Panc1 (cell line): ENCODE measurements around the gene RFTN1. TPM values are rescaled to one million over a fixed set of nuclear protein-coding genes. Genes with fewer than 3 reads are reported as not detected.

ENCODE experiments used
- ATAC-seq: fragments of 200-7000 bp; cut with Tn5 transposase; 2 replicates; pipeline ENCODE4 v1.9.1; 2020; ENCODE audit warnings: mild to moderate bottlenecking, moderate library complexity
- BruUV-seq: library from RNA; stranded (reverse); fragments of 400-500 nt; replicated peaks from 2 replicates; lab custom pipeline; 2021; lab: Mats Ljungman, UMichigan
- CTCF ChIA-PET: fragments of 300-600 bp; sonication (Branson Sonifier 250); formaldehyde crosslinking; loops from one replicate; lab custom pipeline; 2022; ENCODE audit warnings: antibody characterized with exemption; lab: Charles Lee
- POLR2A ChIA-PET: fragments of 300-600 bp; sonication (Branson Sonifier 250); formaldehyde crosslinking; loops from one replicate; lab custom pipeline; 2022; ENCODE audit warnings: antibody characterized with exemption; lab: Charles Lee
- DNase-seq: peaks from one replicate; pipeline ENCODE4 v3.0.0-alpha.2; 2010; ENCODE audit warnings: low read depth, low spot score
- H3K27ac ChIP-seq: 2 replicates; pipeline ENCODE4 v1.5.1; 2011; ENCODE audit warnings: mild to moderate bottlenecking, low read length, inconsistent platforms
- H3K27me3 ChIP-seq: fragments of 200-500 bp; sonication (Bioruptor generic); 2 replicates; pipeline ENCODE4 v1.6.0; 2014; ENCODE audit warnings: low read length, inconsistent platforms; ENCODE audit not compliant: control insufficient read depth, insufficient read depth
- H3K36me3 ChIP-seq: fragments of 200-500 bp; sonication (Bioruptor generic); 2 replicates; pipeline ENCODE4 v1.5.1; 2014; ENCODE audit warnings: inconsistent platforms, mild to moderate bottlenecking, low read length, moderate library complexity; ENCODE audit not compliant: control insufficient read depth, insufficient read depth
- H3K4me1 ChIP-seq: 2 replicates; pipeline ENCODE4 v1.5.1; 2011; ENCODE audit warnings: inconsistent platforms, mild to moderate bottlenecking, low read length, moderate library complexity; ENCODE audit not compliant: control insufficient read depth, insufficient read depth
- H3K4me3 ChIP-seq, 2 experiments: 2 replicates each; pipeline ENCODE4 v1.5.1; 2011 to 2012; ENCODE audit warnings: low read depth in 2 of 2, low read length in 2 of 2, mild to moderate bottlenecking in 2 of 2, inconsistent platforms in 1 of 2, moderate library complexity in 1 of 2
- H3K9me3 ChIP-seq: fragments of 200-500 bp; sonication (Bioruptor generic); 2 replicates; pipeline ENCODE4 v1.5.1; 2014; ENCODE audit warnings: low read depth, mild to moderate bottlenecking, inconsistent platforms, low read length, moderate library complexity; ENCODE audit not compliant: control insufficient read depth, insufficient read depth
- CTCF ChIP-seq: fragments of 450-650 bp; IDR thresholded peaks from 2 replicates; pipeline ENCODE4 v1.5.1; 2017; ENCODE audit warnings: mild to moderate bottlenecking
- POLR2AphosphoS5 ChIP-seq: IDR thresholded peaks from 2 replicates; pipeline ENCODE4 v1.6.1; 2012; ENCODE audit warnings: mild to moderate bottlenecking, low read depth, low read length, moderate library complexity
- REST ChIP-seq, 2 experiments: IDR thresholded peaks; 2 replicates each; pipeline ENCODE4 v1.6.1; 2011 to 2012; ENCODE audit warnings: low read depth in 2 of 2, control low read depth in 1 of 2, low read length in 1 of 2, mild to moderate bottlenecking in 1 of 2, moderate library complexity in 1 of 2; ENCODE audit not compliant: insufficient read depth in 1 of 2
- SIN3A ChIP-seq: IDR thresholded peaks from 2 replicates; pipeline ENCODE4 v1.6.1; 2012; ENCODE audit warnings: low read depth, mild to moderate bottlenecking, low read length, moderate library complexity, borderline replicate concordance; ENCODE audit not compliant: insufficient read depth
- TCF7L2 ChIP-seq: IDR thresholded peaks from 2 replicates; pipeline ENCODE4 v1.6.1; 2011; ENCODE audit warnings: mild to moderate bottlenecking, low read depth, low read length, inconsistent platforms
- in situ Hi-C: cut with HindIII; loops from 2 replicates; pipeline ENCODE4 v1.10.0; 2016; ENCODE audit warnings: low sequenced_read_pairs, low pct_unique_long_range_greater_than_20kb
- intact Hi-C: fragments of 100-400 bp; cut with micrococcal nuclease; formaldehyde crosslinking; loops from one replicate; pipeline ENCODE4 v1.10.0; 2022; ENCODE audit not compliant: unreplicated experiment
- total RNA-seq: library from RNA; stranded (reverse); gene quantifications from one replicate; pipeline ENCODE4 v1.2.1, GENCODE V29; 2021; ENCODE audit not compliant: unreplicated experiment

Gene RFTN1
- total RNA-seq, 1 experiment from 2014 or later: 0.90 TPM

- no peaks in the 10 kb centered on the region for H3K36me3 ChIP-seq
- POLR2A ChIA-PET: no interaction called here
- no peaks in the 10 kb centered on the region for H3K9me3 ChIP-seq
- no peak overlapping the region for H3K27ac ChIP-seq
- intact Hi-C loops (no loop called here), in situ Hi-C loops (no loop called here)
- TF ChIP-seq TCF7L2: no peak
- no peak for TF ChIP-seq REST (IDR thresholded peaks at IDR 0.05; ENCODE audit: insufficient read depth in 1 of 2, low read depth in 2 of 2, low read length in 1 of 2)
- TF ChIP-seq POLR2AphosphoS5: no peak
- TF ChIP-seq CTCF: no peak
- no peak for TF ChIP-seq SIN3A
- no TSS peak for BruUV-seq
- no peak for ATAC-seq
- no peaks in the 10 kb centered on the region for H3K4me1 ChIP-seq
- CTCF ChIA-PET: no interaction called here
- no peak overlapping the region for H3K4me3 ChIP-seq
- no peak for DNase-seq
- H3K27me3 ChIP-seq: peaks cover 2% of the 10 kb centered on the region; the same call in 1 of the 2 replicates
Measured at GRCh38 chr3:16522834-16523233, 9.3 kb upstream of the RFTN1 start.

GRCh38 chr3:16520970-16521881 is 7.7 kb upstream of the RFTN1 start:
- no peak overlapping the region for H3K4me3 ChIP-seq
- ChIA-PET CTCF (no interaction called here), POLR2A (no interaction called here)
- no peak for DNase-seq
- H3K36me3 ChIP-seq: no peaks in the 10 kb centered on the region
- H3K9me3 ChIP-seq: no peaks in the 10 kb centered on the region
- no peak for ATAC-seq
- no peak overlapping the region for H3K27ac ChIP-seq
- BruUV-seq: no TSS peak
- intact Hi-C loops (no loop called here), in situ Hi-C loops (no loop called here)
- H3K27me3 ChIP-seq: peaks cover 2% of the 10 kb centered on the region; the same call in 1 of the 2 replicates
- no peaks in the 10 kb centered on the region for H3K4me1 ChIP-seq
- no peak for TF ChIP-seq SIN3A
- TF ChIP-seq POLR2AphosphoS5: no peak
